ENCODE measurements around the gene MGAT4B.

MGAT4B gene

GRCh38 chr5:179825655-179826182, 19.1 kb upstream of the MGAT4B start:
- DNase-seq (ENCODE audit: low spot score): no peak

- DNase-seq (ENCODE audit: low spot score): no peak
Measured at GRCh38 chr5:179824745-179825112, 18.1 kb upstream of the MGAT4B start.

- no peak for DNase-seq (ENCODE audit: low spot score)
Measured at GRCh38 chr5:179823937-179824744, 17.5 kb upstream of the MGAT4B start.

- no peak for DNase-seq (ENCODE audit: low spot score)
Measured at GRCh38 chr5:179822444-179822990, 15.9 kb upstream of the MGAT4B start.

- no peak for DNase-seq (ENCODE audit: low spot score)
Measured at GRCh38 chr5:179822059-179822432, 15.4 kb upstream of the MGAT4B start.

- DNase-seq (ENCODE audit: low spot score): peak; percentile 77
Measured at GRCh38 chr5:179821298-179822058, 14.8 kb upstream of the MGAT4B start.

- DNase-seq (ENCODE audit: low spot score): peak; percentile 88
Measured at GRCh38 chr5:179820483-179821297, 14.0 kb upstream of the MGAT4B start, which contains the start of gene SQSTM1. TSS of gene SQSTM1 (plus strand) at chr5:179820905. CDS start at chr5:179820937, 32 bp downstream.

- no peak for DNase-seq (ENCODE audit: low spot score)
Measured at GRCh38 chr5:179820127-179820482, 13.4 kb upstream of the MGAT4B start.

GRCh38 chr5:179819296-179820126, 12.8 kb upstream of the MGAT4B start:
- peak; percentile 72 for DNase-seq (ENCODE audit: low spot score)

GRCh38 chr5:179818746-179819295, 12.2 kb upstream of the MGAT4B start:
- DNase-seq (ENCODE audit: low spot score): peak; percentile 74

GRCh38 chr5:179817890-179818745, 11.5 kb upstream of the MGAT4B start:
- DNase-seq (ENCODE audit: low spot score): no peak

- DNase-seq (ENCODE audit: low spot score): no peak
Measured at GRCh38 chr5:179817470-179817840, 10.8 kb upstream of the MGAT4B start.

GRCh38 chr5:179816796-179817469, 10.3 kb upstream of the MGAT4B start:
- DNase-seq (ENCODE audit: low spot score): no peak

GRCh38 chr5:179816401-179816795, 9.7 kb upstream of the MGAT4B start:
- DNase-seq (ENCODE audit: low spot score): no peak

- DNase-seq (ENCODE audit: low spot score): no peak
Measured at GRCh38 chr5:179815491-179816249, 9.0 kb upstream of the MGAT4B start.

GRCh38 chr5:179814090-179814489, 7.4 kb upstream of the MGAT4B start:
- no peak for DNase-seq (ENCODE audit: low spot score)

- DNase-seq (ENCODE audit: low spot score): no peak
Measured at GRCh38 chr5:179812997-179813607, 6.4 kb upstream of the MGAT4B start.

Measured in ecto neural progenitor cell (in vitro differentiated cells).